GM19043 (cell line): ENCODE measurements around the gene KL.

Experiments used
- ATAC-seq: cut with Tn5 transposase; IDR thresholded peaks from one replicate; pipeline ENCODE4 v1.9.1; 2021; ENCODE audit warnings: low read depth; ENCODE audit not compliant: unreplicated experiment

The KL gene

GRCh38 chr13:33016414-33017322 lies at the start of gene KL:
Gene KL, plus strand, starts transcription at chr13:33016423. Its CDS starts 18 bp downstream, at chr13:33016441.
- ATAC-seq = peak; percentile 37

- ATAC-seq = no peak
Measured at GRCh38 chr13:32967584-32968182, 48.5 kb upstream of the KL start.

GRCh38 chr13:32968316-32968715 lies 47.9 kb upstream of the KL start:
- no peak for ATAC-seq

- ATAC-seq = no peak
Measured at GRCh38 chr13:32968793-32969192, 47.4 kb upstream of the KL start.

GRCh38 chr13:32969516-32969941 lies 46.7 kb upstream of the KL start:
- no peak for ATAC-seq

GRCh38 chr13:32976056-32976805 lies 40.0 kb upstream of the KL start:
- no peak for ATAC-seq

- no peak for ATAC-seq
Measured at GRCh38 chr13:32976912-32977311, 39.3 kb upstream of the KL start.

GRCh38 chr13:32977321-32977720 lies 38.9 kb upstream of the KL start:
- no peak for ATAC-seq

- ATAC-seq = no peak
Measured at GRCh38 chr13:32978278-32978677, 37.9 kb upstream of the KL start.

GRCh38 chr13:32983058-32983457 lies 33.2 kb upstream of the KL start:
- ATAC-seq = no peak

- ATAC-seq = no peak
Measured at GRCh38 chr13:32984857-32985626, 31.2 kb upstream of the KL start.

- no peak for ATAC-seq
Measured at GRCh38 chr13:32986552-32986951, 29.7 kb upstream of the KL start.

GRCh38 chr13:32987462-32987861 lies 28.8 kb upstream of the KL start:
- ATAC-seq = no peak

- no peak for ATAC-seq
Measured at GRCh38 chr13:32988608-32989289, 27.5 kb upstream of the KL start.

GRCh38 chr13:32989290-32989667 lies 26.9 kb upstream of the KL start:
- ATAC-seq = no peak

- ATAC-seq = no peak
Measured at GRCh38 chr13:32989942-32990341, 26.3 kb upstream of the KL start.

GRCh38 chr13:32993145-32993544 lies 23.1 kb upstream of the KL start:
- ATAC-seq = no peak

- ATAC-seq = no peak
Measured at GRCh38 chr13:32997399-32997798, 18.8 kb upstream of the KL start.

GRCh38 chr13:32998966-32999365 lies 17.3 kb upstream of the KL start:
- ATAC-seq = no peak

- ATAC-seq = no peak
Measured at GRCh38 chr13:33000365-33000764, 15.9 kb upstream of the KL start.
